AG04449 (cell line): Measurements from ENCODE around the gene HEATR5B.

Experiments used
- CTCF ChIA-PET: fragments of 350-600 bp; formaldehyde crosslinking; extraction: SDS; loops from one replicate; lab custom pipeline; 2021; ENCODE audit warnings: antibody characterized with exemption; lab: Yijun Ruan, JAX
- POLR2A ChIA-PET: fragments of 400-600, 350-600 bp; formaldehyde crosslinking; extraction: SDS; loops from one replicate; lab custom pipeline; 2020; ENCODE audit warnings: antibody characterized with exemption, inconsistent platforms; lab: Yijun Ruan, JAX
- DNase-seq: peaks from one replicate; pipeline ENCODE4 v3.0.0-alpha.2; 2010; ENCODE audit warnings: low read depth, low spot score
- H3K4me3 ChIP-seq: 2 replicates; pipeline ENCODE4 v1.5.1; 2011; ENCODE audit warnings: low read depth, mild to moderate bottlenecking, control low read depth, low read length
- CTCF ChIP-seq: IDR thresholded peaks from one replicate; pipeline ENCODE4 v1.5.1; 2011; ENCODE audit warnings: mild to moderate bottlenecking, moderate library complexity, low read length, control low read depth, inconsistent platforms; ENCODE audit not compliant: insufficient read depth; ENCODE audit errors: missing control alignments

The HEATR5B gene

GRCh38 chr2:37060446-37060845, 23.7 kb downstream of the HEATR5B start:
- no peak for TF ChIP-seq CTCF
- DNase-seq = no peak
- no peak overlapping the region for H3K4me3 ChIP-seq
- CTCF ChIA-PET = no interaction called here
- POLR2A ChIA-PET = no interaction called here

GRCh38 chr2:37059841-37060240, 24.3 kb downstream of the HEATR5B start:
- no peak overlapping the region for H3K4me3 ChIP-seq
- POLR2A ChIA-PET = no interaction called here
- no peak for DNase-seq
- CTCF ChIA-PET = no interaction called here
- TF ChIP-seq CTCF = no peak

- DNase-seq = no peak
- CTCF ChIA-PET = no interaction called here
- TF ChIP-seq CTCF = no peak
- POLR2A ChIA-PET = no interaction called here
- no peak overlapping the region for H3K4me3 ChIP-seq
These were observed 31.4 kb downstream of the HEATR5B start for GRCh38 chr2:37052600-37053332.

GRCh38 chr2:37039580-37039979, 44.6 kb downstream of the HEATR5B start:
- H3K4me3 ChIP-seq = no peak overlapping the region
- POLR2A ChIA-PET = no interaction called here
- no peak for DNase-seq
- CTCF ChIA-PET = no interaction called here
- no peak for TF ChIP-seq CTCF

GRCh38 chr2:37037771-37038170, 46.4 kb downstream of the HEATR5B start:
- CTCF ChIA-PET = no interaction called here
- H3K4me3 ChIP-seq = no peak overlapping the region
- POLR2A ChIA-PET = no interaction called here
- no peak for TF ChIP-seq CTCF
- no peak for DNase-seq

GRCh38 chr2:37029758-37030157, 54.4 kb downstream of the HEATR5B start:
- DNase-seq = no peak
- no peak overlapping the region for H3K4me3 ChIP-seq
- POLR2A ChIA-PET = no interaction called here
- TF ChIP-seq CTCF = no peak
- CTCF ChIA-PET = no interaction called here
